Measurements from ENCODE around the gene TUG1.

TUG1 gene

DNA sequence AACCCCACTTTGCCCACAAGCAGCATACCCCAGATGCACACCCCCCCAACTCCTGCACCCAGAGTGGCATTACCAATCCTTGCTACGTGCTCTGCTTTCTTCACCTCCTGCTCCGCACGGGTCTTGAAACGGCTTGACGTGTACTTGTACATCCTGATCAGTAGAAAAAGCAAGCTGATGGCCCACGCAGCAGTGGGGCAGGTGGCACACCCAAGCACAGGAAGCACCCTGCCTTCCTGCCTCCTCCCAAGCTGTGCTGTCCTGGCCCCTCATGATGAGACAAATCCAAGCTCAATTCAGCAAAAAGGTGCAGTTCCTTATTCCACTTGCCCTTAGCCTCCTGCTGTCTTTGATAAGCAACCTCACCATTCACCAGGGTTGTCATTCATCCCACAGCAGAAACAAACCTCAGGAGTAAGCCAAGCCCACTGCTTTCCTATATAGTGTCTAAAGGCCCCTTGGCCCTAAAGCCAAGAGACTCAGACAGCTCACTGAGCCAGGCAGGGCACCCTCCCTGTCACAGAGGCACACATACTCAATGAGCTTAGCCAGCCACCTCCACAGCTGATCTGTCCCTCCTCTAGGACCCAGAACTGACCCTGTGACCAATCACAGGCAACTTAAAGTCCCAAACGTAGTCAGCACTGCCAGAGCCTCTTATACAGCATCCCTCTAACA lies 28.2 kb upstream of the TUG1 start:
- TF ChIP-seq, protein P1, sequence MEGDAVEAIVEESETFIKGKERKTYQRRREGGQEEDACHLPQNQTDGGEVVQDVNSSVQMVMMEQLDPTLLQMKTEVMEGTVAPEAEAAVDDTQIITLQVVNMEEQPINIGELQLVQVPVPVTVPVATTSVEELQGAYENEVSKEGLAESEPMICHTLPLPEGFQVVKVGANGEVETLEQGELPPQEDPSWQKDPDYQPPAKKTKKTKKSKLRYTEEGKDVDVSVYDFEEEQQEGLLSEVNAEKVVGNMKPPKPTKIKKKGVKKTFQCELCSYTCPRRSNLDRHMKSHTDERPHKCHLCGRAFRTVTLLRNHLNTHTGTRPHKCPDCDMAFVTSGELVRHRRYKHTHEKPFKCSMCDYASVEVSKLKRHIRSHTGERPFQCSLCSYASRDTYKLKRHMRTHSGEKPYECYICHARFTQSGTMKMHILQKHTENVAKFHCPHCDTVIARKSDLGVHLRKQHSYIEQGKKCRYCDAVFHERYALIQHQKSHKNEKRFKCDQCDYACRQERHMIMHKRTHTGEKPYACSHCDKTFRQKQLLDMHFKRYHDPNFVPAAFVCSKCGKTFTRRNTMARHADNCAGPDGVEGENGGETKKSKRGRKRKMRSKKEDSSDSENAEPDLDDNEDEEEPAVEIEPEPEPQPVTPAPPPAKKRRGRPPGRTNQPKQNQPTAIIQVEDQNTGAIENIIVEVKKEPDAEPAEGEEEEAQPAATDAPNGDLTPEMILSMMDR (IDR thresholded peaks at IDR 0.05): no peak

- TF ChIP-seq, protein P1 (IDR thresholded peaks at IDR 0.05): no peak
These were observed 27.7 kb upstream of the TUG1 start for GRCh38 chr22:30941363-30941740.

DNA sequence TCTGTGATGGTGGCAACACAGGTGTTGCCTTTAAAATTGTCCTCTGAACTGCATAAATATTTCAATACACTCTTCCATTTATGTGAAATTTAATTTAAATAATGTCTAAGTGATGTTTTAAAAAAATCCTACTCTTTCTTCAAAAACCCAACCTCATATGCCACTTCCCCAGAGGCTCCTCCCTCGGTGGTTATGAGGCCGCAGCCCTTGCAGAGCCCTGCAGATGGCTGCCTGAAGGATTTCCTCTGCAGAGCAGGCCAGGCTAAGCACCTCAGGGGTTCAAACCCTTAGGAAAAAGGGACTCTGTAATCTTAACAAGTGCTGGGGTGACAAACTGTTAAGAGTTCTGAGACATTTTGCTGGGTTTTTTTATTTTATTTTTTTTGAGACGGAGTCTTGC lies 25.7 kb upstream of the TUG1 start:
- TF ChIP-seq, protein P1 (IDR thresholded peaks at IDR 0.05): no peak

- TF ChIP-seq, protein P1 (IDR thresholded peaks at IDR 0.05): no peak
These were observed 24.1 kb upstream of the TUG1 start for GRCh38 chr22:30944986-30945385.

GRCh38 chr22:30945653-30946052 lies 23.4 kb upstream of the TUG1 start:
- TF ChIP-seq, protein P1 (IDR thresholded peaks at IDR 0.05): no peak

DNA sequence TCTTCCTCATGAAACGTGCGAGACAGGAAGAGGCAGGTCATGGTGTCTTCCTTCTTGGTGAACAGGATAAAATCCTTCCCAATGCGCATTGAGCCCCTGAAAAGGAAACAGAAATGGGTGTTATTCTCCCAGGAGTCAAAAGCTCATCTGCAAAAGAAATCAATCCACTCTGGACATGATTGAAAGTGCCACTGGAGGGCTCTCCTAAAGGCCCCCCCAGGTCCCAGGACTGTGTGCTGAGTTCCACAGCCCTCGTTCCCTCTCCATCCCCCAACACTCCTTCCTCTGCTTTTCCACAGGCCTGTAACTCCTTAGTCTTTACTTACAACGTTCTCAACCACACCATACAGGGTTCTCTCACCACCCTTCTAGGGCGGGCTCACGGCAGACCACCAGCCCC lies 22.7 kb upstream of the TUG1 start:
- TF ChIP-seq, protein P1 (IDR thresholded peaks at IDR 0.05): no peak

DNA sequence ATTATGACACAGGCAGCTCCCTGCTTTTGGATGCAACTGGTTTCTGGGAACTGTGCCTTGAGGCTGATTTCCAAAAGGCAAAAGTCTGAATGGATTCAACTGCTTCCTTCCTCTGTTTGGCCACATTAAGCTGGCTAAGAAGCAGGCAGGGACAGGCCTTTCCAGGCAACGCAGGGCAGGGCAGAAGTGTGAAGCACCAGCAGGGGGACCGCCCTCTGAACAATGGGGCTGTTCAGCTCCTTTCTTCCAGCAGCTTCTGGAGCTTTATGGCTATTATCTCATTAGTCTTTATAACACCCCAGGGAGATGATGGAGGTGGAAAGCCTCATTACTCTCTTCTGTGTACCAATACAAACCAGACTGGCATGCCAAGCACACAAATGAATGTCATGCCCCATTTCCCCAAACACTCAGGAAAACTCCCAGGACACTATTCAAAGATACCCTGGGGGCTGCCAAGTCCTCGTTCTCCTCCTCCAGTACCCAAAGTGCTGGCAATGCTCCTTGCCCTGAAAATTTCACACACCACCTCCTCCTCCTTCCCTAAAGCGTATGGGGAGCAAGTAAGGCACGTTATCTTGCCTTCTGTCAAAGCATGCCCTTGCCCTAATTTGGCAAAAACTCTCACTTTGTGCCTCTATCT lies 21.8 kb upstream of the TUG1 start:
- TF ChIP-seq, protein P1 (IDR thresholded peaks at IDR 0.05): no peak
